MM.1S (cell line): ENCODE results near the gene CFAP298.
A peak's percentile ranks its signal among the peaks of the same experiment; 100 is the strongest.

ENCODE experiments used
- EZH2phosphoT487 ChIP-seq: fragments of 300-600 bp; sonication (generic); IDR thresholded peaks from 2 replicates; pipeline ENCODE4 v1.6.1; 2018; ENCODE audit warnings: antibody characterized with exemption, low read length
- TF ChIP-seq, protein P1 (sequence below): fragments of 300-600 bp; sonication (generic); IDR thresholded peaks from 2 replicates; pipeline ENCODE4 v1.5.1; 2016; ENCODE audit warnings: antibody characterized with exemption, low read length, mixed read lengths

GRCh38 chr21:32562426-32562825 lies 49.8 kb downstream of the CFAP298 start:
- TF ChIP-seq, protein P1, sequence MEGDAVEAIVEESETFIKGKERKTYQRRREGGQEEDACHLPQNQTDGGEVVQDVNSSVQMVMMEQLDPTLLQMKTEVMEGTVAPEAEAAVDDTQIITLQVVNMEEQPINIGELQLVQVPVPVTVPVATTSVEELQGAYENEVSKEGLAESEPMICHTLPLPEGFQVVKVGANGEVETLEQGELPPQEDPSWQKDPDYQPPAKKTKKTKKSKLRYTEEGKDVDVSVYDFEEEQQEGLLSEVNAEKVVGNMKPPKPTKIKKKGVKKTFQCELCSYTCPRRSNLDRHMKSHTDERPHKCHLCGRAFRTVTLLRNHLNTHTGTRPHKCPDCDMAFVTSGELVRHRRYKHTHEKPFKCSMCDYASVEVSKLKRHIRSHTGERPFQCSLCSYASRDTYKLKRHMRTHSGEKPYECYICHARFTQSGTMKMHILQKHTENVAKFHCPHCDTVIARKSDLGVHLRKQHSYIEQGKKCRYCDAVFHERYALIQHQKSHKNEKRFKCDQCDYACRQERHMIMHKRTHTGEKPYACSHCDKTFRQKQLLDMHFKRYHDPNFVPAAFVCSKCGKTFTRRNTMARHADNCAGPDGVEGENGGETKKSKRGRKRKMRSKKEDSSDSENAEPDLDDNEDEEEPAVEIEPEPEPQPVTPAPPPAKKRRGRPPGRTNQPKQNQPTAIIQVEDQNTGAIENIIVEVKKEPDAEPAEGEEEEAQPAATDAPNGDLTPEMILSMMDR: 0 out of 2 replicates have a peak, but pooled peaks have one; percentile 6
- TF ChIP-seq EZH2phosphoT487: no peak
